ENCODE results near the gene LRRTM2.

The LRRTM2 gene

GRCh38 chr5:138900281-138900965 is 25.3 kb upstream of the LRRTM2 start:
- no peak for DNase-seq
- TF ChIP-seq GATA1 (IDR thresholded peaks at IDR 0.05; ENCODE audit: low read depth, low read length): no peak
- no peak for TF ChIP-seq POLR2A (IDR thresholded peaks at IDR 0.05; ENCODE audit: low read length)

- TF ChIP-seq POLR2A (IDR thresholded peaks at IDR 0.05; ENCODE audit: low read length) (no peak), GATA1 (IDR thresholded peaks at IDR 0.05; ENCODE audit: low read depth, low read length) (no peak)
- no peak for DNase-seq
Measured at GRCh38 chr5:138898742-138899141, 23.6 kb upstream of the LRRTM2 start.

GRCh38 chr5:138898299-138898698 is 23.2 kb upstream of the LRRTM2 start:
- no peak for DNase-seq
- no peak for TF ChIP-seq POLR2A (IDR thresholded peaks at IDR 0.05; ENCODE audit: low read length)
- TF ChIP-seq GATA1 (IDR thresholded peaks at IDR 0.05; ENCODE audit: low read depth, low read length): no peak

- DNase-seq: no peak
- no peak for TF ChIP-seq GATA1 (IDR thresholded peaks at IDR 0.05; ENCODE audit: low read depth, low read length)
- no peak for TF ChIP-seq POLR2A (IDR thresholded peaks at IDR 0.05; ENCODE audit: low read length)
Measured at GRCh38 chr5:138895918-138896317, 20.8 kb upstream of the LRRTM2 start.

- DNase-seq: no peak
- TF ChIP-seq POLR2A (IDR thresholded peaks at IDR 0.05; ENCODE audit: low read length) (no peak), GATA1 (IDR thresholded peaks at IDR 0.05; ENCODE audit: low read depth, low read length) (no peak)
Measured at GRCh38 chr5:138890644-138891043, 15.5 kb upstream of the LRRTM2 start.

GRCh38 chr5:138889994-138890393 is 14.9 kb upstream of the LRRTM2 start:
- DNase-seq: no peak
- TF ChIP-seq GATA1 (IDR thresholded peaks at IDR 0.05; ENCODE audit: low read depth, low read length) (no peak), POLR2A (IDR thresholded peaks at IDR 0.05; ENCODE audit: low read length) (no peak)

GRCh38 chr5:138884554-138884953 is 9.4 kb upstream of the LRRTM2 start:
- TF ChIP-seq POLR2A (IDR thresholded peaks at IDR 0.05; ENCODE audit: low read length): no peak
- TF ChIP-seq GATA1 (IDR thresholded peaks at IDR 0.05; ENCODE audit: low read depth, low read length): no peak

GRCh38 chr5:138884094-138884493 is 9.0 kb upstream of the LRRTM2 start:
- no peak for DNase-seq
- TF ChIP-seq GATA1 (IDR thresholded peaks at IDR 0.05; ENCODE audit: low read depth, low read length) (no peak), POLR2A (IDR thresholded peaks at IDR 0.05; ENCODE audit: low read length) (no peak)

More at GRCh38 chr5:138884554-138884953, 9.4 kb upstream of the LRRTM2 start:
- no peak for DNase-seq

- TF ChIP-seq GATA1 (IDR thresholded peaks at IDR 0.05; ENCODE audit: low read depth, low read length) (no peak), POLR2A (IDR thresholded peaks at IDR 0.05; ENCODE audit: low read length) (no peak)
- DNase-seq: no peak
Measured at GRCh38 chr5:138883211-138883610, 8.1 kb upstream of the LRRTM2 start.

GRCh38 chr5:138878437-138879235 is 3.5 kb upstream of the LRRTM2 start:
- no peak for DNase-seq
- TF ChIP-seq POLR2A (IDR thresholded peaks at IDR 0.05; ENCODE audit: low read length): no peak
- no peak for TF ChIP-seq GATA1 (IDR thresholded peaks at IDR 0.05; ENCODE audit: low read depth, low read length)

- TF ChIP-seq POLR2A (IDR thresholded peaks at IDR 0.05; ENCODE audit: low read length): no peak
- TF ChIP-seq GATA1 (IDR thresholded peaks at IDR 0.05; ENCODE audit: low read depth, low read length): no peak
- no peak for DNase-seq
Measured at GRCh38 chr5:138876811-138877210, 1.7 kb upstream of the LRRTM2 start.

GRCh38 chr5:138875946-138876345 is 811 bp upstream of the LRRTM2 start:
- DNase-seq: no peak
- TF ChIP-seq POLR2A (IDR thresholded peaks at IDR 0.05; ENCODE audit: low read length): no peak
- no peak for TF ChIP-seq GATA1 (IDR thresholded peaks at IDR 0.05; ENCODE audit: low read depth, low read length)

GRCh38 chr5:138875552-138875875 is 379 bp upstream of the LRRTM2 start:
- no peak for TF ChIP-seq POLR2A (IDR thresholded peaks at IDR 0.05; ENCODE audit: low read length)
- TF ChIP-seq GATA1 (IDR thresholded peaks at IDR 0.05; ENCODE audit: low read depth, low read length): no peak
- no peak for DNase-seq

GRCh38 chr5:138874241-138874640 is 894 bp downstream of the LRRTM2 start:
- DNase-seq: no peak
- no peak for TF ChIP-seq POLR2A (IDR thresholded peaks at IDR 0.05; ENCODE audit: low read length)
- TF ChIP-seq GATA1 (IDR thresholded peaks at IDR 0.05; ENCODE audit: low read depth, low read length): no peak
